Measurements from ENCODE around the gene RNU5D-1.
"Not testable (repeated sequence)": the region's sequence is repeated elsewhere in the genome, so short reads cannot be mapped to it uniquely, and the experiment has no call there.

Gene RNU5D-1

DNA sequence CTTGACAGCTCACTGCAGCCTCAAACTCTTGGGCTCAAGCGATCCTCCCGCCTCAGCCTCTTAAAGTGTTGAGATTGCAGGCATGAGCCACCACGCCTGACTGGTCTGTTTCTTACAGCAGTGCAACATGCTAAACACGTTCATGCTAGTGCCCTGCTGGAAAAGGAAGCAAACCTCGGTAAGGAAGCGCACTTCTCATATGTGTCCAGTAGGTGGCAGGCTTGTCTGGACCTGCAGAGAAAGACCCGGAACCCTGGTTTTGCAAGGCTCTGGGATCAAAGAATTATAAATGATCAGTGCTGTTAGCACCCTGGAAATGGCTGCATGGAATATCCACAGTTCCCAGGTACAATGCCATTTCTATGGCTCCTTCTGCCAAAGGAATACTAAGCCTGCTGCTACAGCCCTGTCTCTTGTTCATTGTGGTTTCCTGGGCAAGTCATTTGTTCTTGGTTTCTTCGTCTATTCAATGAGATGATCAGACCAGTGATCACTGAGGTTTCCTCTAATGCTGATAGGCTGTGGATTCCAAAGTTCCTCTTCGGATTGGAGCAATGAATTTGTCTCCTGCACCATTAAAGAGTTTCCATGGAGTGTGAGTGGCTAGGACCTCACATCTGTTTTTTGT lies 15.9 kb downstream of the RNU5D-1 start:
- H3K4me1 ChIP-seq (ENCODE audit: control insufficient read depth, insufficient read depth, low read length): peaks cover 2% of the 10 kb centered on the region; the same call in 1 of the 2 replicates
- no peak overlapping the region for H3K9ac ChIP-seq (ENCODE audit: low read depth, low read length)
- H3K9me3 ChIP-seq (ENCODE audit: control insufficient read depth, insufficient read depth, low read length): no peaks in the 10 kb centered on the region
- no peaks in the 10 kb centered on the region for H3K27me3 ChIP-seq (ENCODE audit: control insufficient read depth, insufficient read depth, low read length)
- H3K36me3 ChIP-seq (ENCODE audit: control insufficient read depth, insufficient read depth, low read length): no peaks in the 10 kb centered on the region
- H3K4me3 ChIP-seq (ENCODE audit: low read depth, low read length): no peak overlapping the region
- H3K27ac ChIP-seq (ENCODE audit: low read depth, low read length): no peak overlapping the region

DNA sequence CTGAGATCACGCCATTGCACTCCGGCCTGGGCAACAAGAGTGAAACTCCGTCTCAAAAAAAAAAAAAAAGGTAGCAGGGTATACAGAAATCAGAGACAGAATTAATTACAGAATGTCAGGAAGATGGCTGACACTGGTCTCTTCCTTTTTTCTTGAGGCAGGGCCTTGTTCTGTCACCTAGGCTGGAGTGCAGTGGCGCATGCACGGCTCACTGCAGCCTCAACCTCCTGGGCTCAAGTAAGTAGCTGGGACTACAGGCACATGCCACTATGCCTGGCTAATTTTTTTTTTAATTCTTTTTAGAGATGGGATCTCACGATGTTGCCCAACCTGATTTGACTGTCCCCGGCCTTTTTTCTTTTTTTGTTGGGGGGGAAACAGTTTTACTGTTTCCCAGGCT lies 16.4 kb downstream of the RNU5D-1 start:
- no peak overlapping the region for H3K27ac ChIP-seq (ENCODE audit: low read depth, low read length)
- peaks cover 2% of the 10 kb centered on the region; the same call in 1 of the 2 replicates for H3K4me1 ChIP-seq (ENCODE audit: control insufficient read depth, insufficient read depth, low read length)
- H3K27me3 ChIP-seq (ENCODE audit: control insufficient read depth, insufficient read depth, low read length): no peaks in the 10 kb centered on the region
- no peak overlapping the region for H3K4me3 ChIP-seq (ENCODE audit: low read depth, low read length)
- H3K9ac ChIP-seq (ENCODE audit: low read depth, low read length): no peak overlapping the region
- no peaks in the 10 kb centered on the region for H3K9me3 ChIP-seq (ENCODE audit: control insufficient read depth, insufficient read depth, low read length)
- no peaks in the 10 kb centered on the region for H3K36me3 ChIP-seq (ENCODE audit: control insufficient read depth, insufficient read depth, low read length)

DNA sequence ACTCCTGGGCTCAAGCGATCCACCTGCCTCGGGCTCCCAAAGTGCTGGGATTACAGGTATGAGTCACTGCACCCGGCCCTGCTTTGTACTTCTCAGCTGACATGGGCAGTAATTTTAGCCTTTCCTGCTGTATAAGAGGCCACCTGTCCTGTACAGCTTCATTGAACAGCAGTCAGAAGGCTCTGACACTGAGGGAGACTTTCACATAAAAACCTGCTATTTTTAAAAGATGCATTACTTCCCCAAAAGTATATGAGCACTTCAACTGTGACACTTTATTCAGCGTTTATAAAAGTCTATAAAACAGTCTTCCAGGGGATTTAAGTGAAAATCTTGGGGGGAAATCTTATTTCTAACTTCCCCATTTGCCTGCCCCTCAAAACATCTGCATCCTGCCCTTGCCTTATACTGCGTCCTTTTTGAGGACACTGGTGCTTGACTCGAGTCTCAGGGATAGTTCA lies 17.6 kb downstream of the RNU5D-1 start:
- Histone ChIP-seq H3K4me3 (ENCODE audit: low read depth, low read length) (no peak overlapping the region), H3K27ac (ENCODE audit: low read depth, low read length) (no peak overlapping the region), H3K9ac (ENCODE audit: low read depth, low read length) (no peak overlapping the region), H3K36me3 (ENCODE audit: control insufficient read depth, insufficient read depth, low read length) (no peaks in the 10 kb centered on the region), H3K9me3 (ENCODE audit: control insufficient read depth, insufficient read depth, low read length) (no peaks in the 10 kb centered on the region), H3K4me1 (ENCODE audit: control insufficient read depth, insufficient read depth, low read length) (peaks cover 2% of the 10 kb centered on the region; the same call in 1 of the 2 replicates), H3K27me3 (ENCODE audit: control insufficient read depth, insufficient read depth, low read length) (no peaks in the 10 kb centered on the region)

GRCh38 chr1:44707959-44708831 lies 22.8 kb downstream of the RNU5D-1 start:
- Histone ChIP-seq H3K36me3 (ENCODE audit: control insufficient read depth, insufficient read depth, low read length) (no peaks in the 10 kb centered on the region), H3K4me3 (ENCODE audit: low read depth, low read length) (no peak overlapping the region), H3K4me1 (ENCODE audit: control insufficient read depth, insufficient read depth, low read length) (no peaks in the 10 kb centered on the region), H3K27me3 (ENCODE audit: control insufficient read depth, insufficient read depth, low read length) (no peaks in the 10 kb centered on the region), H3K27ac (ENCODE audit: low read depth, low read length) (no peak overlapping the region), H3K9ac (ENCODE audit: low read depth, low read length) (no peak overlapping the region), H3K9me3 (ENCODE audit: control insufficient read depth, insufficient read depth, low read length) (no peaks in the 10 kb centered on the region)

- Histone ChIP-seq H3K4me3 (ENCODE audit: low read depth, low read length) (no peak overlapping the region), H3K27me3 (ENCODE audit: control insufficient read depth, insufficient read depth, low read length) (no peaks in the 10 kb centered on the region), H3K36me3 (ENCODE audit: control insufficient read depth, insufficient read depth, low read length) (no peaks in the 10 kb centered on the region), H3K9me3 (ENCODE audit: control insufficient read depth, insufficient read depth, low read length) (no peaks in the 10 kb centered on the region), H3K27ac (ENCODE audit: low read depth, low read length) (no peak overlapping the region), H3K9ac (ENCODE audit: low read depth, low read length) (no peak overlapping the region), H3K4me1 (ENCODE audit: control insufficient read depth, insufficient read depth, low read length) (no peaks in the 10 kb centered on the region)
Measured at GRCh38 chr1:44707112-44707881, 23.7 kb downstream of the RNU5D-1 start.

GRCh38 chr1:44705938-44706337 lies 25.0 kb downstream of the RNU5D-1 start:
- H3K9me3 ChIP-seq (ENCODE audit: control insufficient read depth, insufficient read depth, low read length): no peaks in the 10 kb centered on the region
- no peaks in the 10 kb centered on the region for H3K4me1 ChIP-seq (ENCODE audit: control insufficient read depth, insufficient read depth, low read length)
- no peak overlapping the region for H3K27ac ChIP-seq (ENCODE audit: low read depth, low read length)
- H3K4me3 ChIP-seq (ENCODE audit: low read depth, low read length): no peak overlapping the region
- H3K36me3 ChIP-seq (ENCODE audit: control insufficient read depth, insufficient read depth, low read length): no peaks in the 10 kb centered on the region
- H3K9ac ChIP-seq (ENCODE audit: low read depth, low read length): no peak overlapping the region
- no peaks in the 10 kb centered on the region for H3K27me3 ChIP-seq (ENCODE audit: control insufficient read depth, insufficient read depth, low read length)

DNA sequence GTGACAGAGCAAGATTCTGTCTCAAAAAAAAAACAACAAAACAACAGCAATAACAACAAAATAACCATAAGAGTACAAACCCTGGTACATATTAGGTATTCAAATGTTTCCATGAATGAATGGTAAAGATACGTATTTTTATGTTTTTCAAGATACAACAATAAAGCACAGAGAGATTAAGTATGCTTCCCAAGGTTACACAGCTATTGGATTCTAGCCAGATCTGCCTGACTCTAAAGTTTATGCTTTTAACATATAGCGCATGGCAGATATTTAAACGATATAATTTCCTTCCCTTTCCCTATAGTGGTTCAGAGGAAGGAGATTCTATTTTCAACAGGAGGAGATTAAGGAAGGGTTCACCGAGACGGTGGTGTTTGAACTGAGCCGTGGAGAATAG lies 25.5 kb downstream of the RNU5D-1 start:
- H3K4me1 ChIP-seq (ENCODE audit: control insufficient read depth, insufficient read depth, low read length): no peaks in the 10 kb centered on the region
- no peak overlapping the region for H3K27ac ChIP-seq (ENCODE audit: low read depth, low read length)
- no peaks in the 10 kb centered on the region for H3K27me3 ChIP-seq (ENCODE audit: control insufficient read depth, insufficient read depth, low read length)
- H3K36me3 ChIP-seq (ENCODE audit: control insufficient read depth, insufficient read depth, low read length): no peaks in the 10 kb centered on the region
- no peak overlapping the region for H3K9ac ChIP-seq (ENCODE audit: low read depth, low read length)
- H3K4me3 ChIP-seq (ENCODE audit: low read depth, low read length): no peak overlapping the region
- no peaks in the 10 kb centered on the region for H3K9me3 ChIP-seq (ENCODE audit: control insufficient read depth, insufficient read depth, low read length)

DNA sequence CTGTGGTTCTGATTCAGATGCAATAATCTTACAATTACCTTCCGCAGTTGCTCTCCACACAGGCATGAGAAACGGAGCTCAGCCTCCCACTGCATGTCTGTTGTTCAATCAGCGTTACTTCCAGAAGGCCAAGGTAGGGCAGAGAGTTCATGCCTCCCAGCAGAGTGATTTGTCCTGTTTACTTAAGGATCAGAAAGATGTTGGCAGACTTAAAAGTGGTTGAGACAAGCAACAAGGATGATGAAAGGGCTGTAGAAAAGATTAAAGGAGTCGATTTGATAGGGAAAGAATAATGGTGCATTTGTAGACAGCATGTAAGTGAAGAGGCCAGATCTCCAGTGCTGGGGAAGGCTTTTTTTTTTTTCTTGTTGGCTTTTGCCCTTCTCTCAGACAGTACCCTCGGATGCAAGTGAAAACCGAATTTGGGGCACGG lies 29.8 kb downstream of the RNU5D-1 start:
- no peak overlapping the region for H3K9ac ChIP-seq (ENCODE audit: low read depth, low read length)
- no peaks in the 10 kb centered on the region for H3K4me1 ChIP-seq (ENCODE audit: control insufficient read depth, insufficient read depth, low read length)
- no peak overlapping the region for H3K27ac ChIP-seq (ENCODE audit: low read depth, low read length)
- H3K4me3 ChIP-seq (ENCODE audit: low read depth, low read length): no peak overlapping the region
- H3K27me3 ChIP-seq (ENCODE audit: control insufficient read depth, insufficient read depth, low read length): no peaks in the 10 kb centered on the region
- no peaks in the 10 kb centered on the region for H3K36me3 ChIP-seq (ENCODE audit: control insufficient read depth, insufficient read depth, low read length)
- H3K9me3 ChIP-seq (ENCODE audit: control insufficient read depth, insufficient read depth, low read length): no peaks in the 10 kb centered on the region

DNA sequence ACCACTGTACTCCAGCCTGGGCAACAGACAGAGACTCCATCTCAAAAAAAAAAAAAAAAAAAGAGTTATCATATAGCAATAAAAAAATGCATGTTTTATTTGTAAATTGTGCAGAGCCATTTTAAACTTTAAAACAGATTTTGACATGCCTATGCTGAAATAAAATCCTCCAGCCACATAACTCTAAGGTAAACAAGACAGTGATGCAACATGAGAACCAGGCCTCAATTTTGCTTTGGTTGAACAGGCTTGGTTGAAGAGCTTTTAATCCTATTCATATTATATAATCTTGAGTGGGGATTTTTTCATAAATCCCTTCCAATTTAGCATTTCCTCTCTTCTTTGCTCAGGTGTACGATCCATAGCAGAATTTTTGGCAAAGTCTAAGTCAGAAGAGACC lies 30.4 kb downstream of the RNU5D-1 start:
- no peaks in the 10 kb centered on the region for H3K27me3 ChIP-seq (ENCODE audit: control insufficient read depth, insufficient read depth, low read length)
- H3K36me3 ChIP-seq (ENCODE audit: control insufficient read depth, insufficient read depth, low read length): no peaks in the 10 kb centered on the region
- no peaks in the 10 kb centered on the region for H3K9me3 ChIP-seq (ENCODE audit: control insufficient read depth, insufficient read depth, low read length)
- no peaks in the 10 kb centered on the region for H3K4me1 ChIP-seq (ENCODE audit: control insufficient read depth, insufficient read depth, low read length)
- H3K27ac ChIP-seq (ENCODE audit: low read depth, low read length): no peak overlapping the region
- no peak overlapping the region for H3K4me3 ChIP-seq (ENCODE audit: low read depth, low read length)
- no peak overlapping the region for H3K9ac ChIP-seq (ENCODE audit: low read depth, low read length)

DNA sequence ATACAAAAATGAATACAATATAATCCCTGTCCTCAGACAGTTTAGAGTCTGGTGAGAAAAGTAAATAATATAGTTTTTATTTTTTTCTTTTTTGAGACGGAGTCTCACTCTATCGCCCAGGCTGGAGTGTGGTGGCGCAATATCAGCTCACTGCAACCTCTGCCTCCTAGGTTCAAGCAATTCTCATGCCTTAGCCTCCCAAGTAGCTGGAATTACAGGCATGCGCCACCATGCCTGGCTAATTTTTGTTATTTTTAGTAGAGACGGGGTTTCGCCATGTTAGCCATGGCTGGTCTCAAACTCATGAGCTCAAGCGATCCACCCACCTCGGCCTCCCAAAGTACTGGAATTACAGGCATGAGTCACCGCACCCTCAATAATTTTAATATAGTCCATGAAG lies 31.6 kb downstream of the RNU5D-1 start:
- not testable (repeated sequence) for H3K9ac ChIP-seq (ENCODE audit: low read depth, low read length); H3K4me3 ChIP-seq (ENCODE audit: low read depth, low read length); H3K9me3 ChIP-seq (ENCODE audit: control insufficient read depth, insufficient read depth, low read length); H3K4me1 ChIP-seq (ENCODE audit: control insufficient read depth, insufficient read depth, low read length); H3K27me3 ChIP-seq (ENCODE audit: control insufficient read depth, insufficient read depth, low read length); H3K27ac ChIP-seq (ENCODE audit: low read depth, low read length); H3K36me3 ChIP-seq (ENCODE audit: control insufficient read depth, insufficient read depth, low read length)

DNA sequence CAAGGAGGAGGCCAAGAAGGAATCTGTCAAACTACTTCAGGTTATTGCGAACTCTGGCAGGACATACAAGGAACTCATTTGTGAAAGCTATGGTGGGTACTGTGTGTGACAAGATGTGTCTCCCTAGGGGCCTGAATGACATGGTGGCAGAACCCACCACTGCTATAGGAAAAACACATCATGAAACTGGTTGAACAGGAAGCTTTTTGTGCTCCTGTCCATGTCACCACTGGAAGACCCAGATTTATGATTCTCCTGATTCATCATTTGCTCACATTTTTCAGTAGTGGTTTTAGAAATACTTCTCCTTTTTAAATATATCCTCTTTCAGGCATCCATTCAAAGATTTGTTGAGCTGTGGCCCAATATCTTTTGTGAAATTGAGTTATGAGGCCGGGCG lies 32.8 kb downstream of the RNU5D-1 start:
- H3K4me1 ChIP-seq (ENCODE audit: control insufficient read depth, insufficient read depth, low read length): no peaks in the 10 kb centered on the region
- no peak overlapping the region for H3K27ac ChIP-seq (ENCODE audit: low read depth, low read length)
- no peak overlapping the region for H3K9ac ChIP-seq (ENCODE audit: low read depth, low read length)

More for the DNA sequence above, 32.8 kb downstream of the RNU5D-1 start:
- Histone ChIP-seq H3K4me3 (ENCODE audit: low read depth, low read length) (no peak overlapping the region), H3K27me3 (ENCODE audit: control insufficient read depth, insufficient read depth, low read length) (no peaks in the 10 kb centered on the region), H3K9me3 (ENCODE audit: control insufficient read depth, insufficient read depth, low read length) (no peaks in the 10 kb centered on the region), H3K36me3 (ENCODE audit: control insufficient read depth, insufficient read depth, low read length) (no peaks in the 10 kb centered on the region)

All from HUES48 (cell line).